K562 (cell line): ENCODE measurements around the gene RBP3. TPM values are rescaled to one million over a fixed set of nuclear protein-coding genes. Genes with fewer than 3 reads are reported as not detected.
A peak's percentile ranks its signal among the peaks of the same experiment; 100 is the strongest.

Source experiments
- ATF6 ChIP-seq: sonication (generic); formaldehyde crosslinking; IDR thresholded peaks from 2 replicates; pipeline ENCODE4 v1.4.0; 2020; ENCODE audit warnings: mild to moderate bottlenecking, missing genetic modification reagents
- CREB3 ChIP-seq: fragments of 450-650 bp; conservative IDR thresholded peaks from 2 replicates; pipeline ENCODE4 v1.6.1; 2016; ENCODE audit warnings: missing genetic modification characterization, low read depth, mild to moderate bottlenecking, missing compliant biosample characterization, moderate library complexity
- JUN ChIP-seq, 2 experiments: sonication (generic) in 1 of 2; formaldehyde crosslinking in 1 of 2; IDR thresholded peaks; 2 replicates each; pipeline versions ENCODE4 v1.6.1 to v1.8.0; 2012 to 2022; ENCODE audit warnings: borderline replicate concordance in 2 of 2, mild to moderate bottlenecking in 2 of 2, improper control_type of control experiment in 1 of 2, low read depth in 1 of 2, low read length in 1 of 2, missing genetic modification reagents in 1 of 2
- NCOA4 ChIP-seq: fragments of 450-650 bp; IDR thresholded peaks from 2 replicates; pipeline ENCODE4 v1.6.1; 2018; ENCODE audit warnings: mild to moderate bottlenecking; ENCODE audit not compliant: partially characterized antibody
- RCOR1 ChIP-seq, 2 experiments: IDR thresholded peaks; 2 replicates each; pipeline ENCODE4 v1.6.1; 2012; ENCODE audit warnings: low read depth in 2 of 2, low read length in 2 of 2, borderline replicate concordance in 1 of 2, improper control_type of control experiment in 1 of 2
- REST ChIP-seq, 2 experiments: fragments of 450-650 bp; formaldehyde crosslinking in 1 of 2; IDR thresholded peaks; 2 replicates each; pipeline versions ENCODE4 v1.4.0 to v1.6.1; 2014 to 2020; ENCODE audit warnings: mild to moderate bottlenecking in 2 of 2, borderline replicate concordance in 1 of 2, low read depth in 1 of 2
- SAFB ChIP-seq: fragments of 200-400 bp; formaldehyde crosslinking; IDR thresholded peaks from 2 replicates; pipeline ENCODE4 v1.6.1; 2017; ENCODE audit warnings: low read depth, low read length, borderline replicate concordance
- SAFB2 ChIP-seq: fragments of 200-400 bp; formaldehyde crosslinking; IDR thresholded peaks from 2 replicates; pipeline ENCODE4 v1.6.1; 2018; ENCODE audit warnings: borderline replicate concordance, low read length, low read depth, moderate library complexity; ENCODE audit not compliant: severe bottlenecking
- SNRNP70 ChIP-seq: fragments of 200-400 bp; formaldehyde crosslinking; optimal IDR thresholded peaks from 2 replicates; pipeline ENCODE3; 2017; ENCODE audit warnings: low read depth, low read length
- SOX6 ChIP-seq: fragments of 450-650 bp; IDR thresholded peaks from 2 replicates; pipeline ENCODE4 v1.6.1; 2014; ENCODE audit warnings: mild to moderate bottlenecking
- ZNF239 ChIP-seq: fragments of 250-450 bp; sonication (Bioruptor Pico); IDR thresholded peaks from 2 replicates; pipeline ENCODE4 v1.4.0; 2020; ENCODE audit warnings: mild to moderate bottlenecking
- polyA plus RNA-seq, 8 experiments: library from polyadenylated mRNA; depleted of rRNA in 4 of 8; stranded (reverse) in 5 of 8; unstranded in 3 of 8; fragments of >200 nt; fragmentation: Nextera tagmentation in 2 of 8; fragmentation: Illumina TruSeq in 1 of 8; extraction: Ambion mirVana in 2 of 8; extraction: Trizol in 1 of 8; gene quantifications; 2 replicates each; pipeline versions ENCODE4 v1.2.1 to v1.2.3, GENCODE V29; 2011 to 2014; ENCODE audit warnings: inconsistent platforms in 1 of 8, missing spikeins in 1 of 8
- total RNA-seq, 7 experiments: library from RNA; depleted of rRNA in 6 of 7; stranded (reverse); fragments of >200 nt in 6 of 7; fragmentation: Illumina TruSeq in 2 of 7; extraction: Trizol in 2 of 7; gene quantifications; 2 replicates each; pipeline versions ENCODE4 v1.2.1 to v1.2.3, GENCODE V29; 2011 to 2021; ENCODE audit warnings: low replicate concordance in 1 of 7
- TF ChIP-seq, protein P1 (sequence below): fragments of 250-450 bp; sonication (Bioruptor Pico); IDR thresholded peaks from 2 replicates; pipeline ENCODE4 v1.8.0; 2021; ENCODE audit warnings: moderate library complexity, mild to moderate bottlenecking, inconsistent platforms
- TF ChIP-seq, protein P2 (sequence below): fragments of 200-800 bp; sonication (Bioruptor generic); IDR thresholded peaks from 2 replicates; pipeline ENCODE4 v1.6.1; 2017; ENCODE audit warnings: missing genetic modification characterization, missing compliant biosample characterization

The RBP3 gene
- total and polyA plus RNA-seq, 9 of the 15 experiments (the other 6 are each of a cell fraction or from before 2014, with no cell fraction given), result not detected

- peak; percentile 76 for TF ChIP-seq REST (IDR thresholded peaks at IDR 0.05; ENCODE audit: borderline replicate concordance)
- no peak for TF ChIP-seq REST (CRISPR knock-in tag; IDR thresholded peaks at IDR 0.05; ENCODE audit: low read depth)
- 0 out of 2 replicates have a peak, but pooled peaks have one; percentile 9 for TF ChIP-seq JUN (IDR thresholded peaks at IDR 0.05; ENCODE audit: borderline replicate concordance, low read depth, low read length)
- no peak for TF ChIP-seq JUN (CRISPR knock-in tag; IDR thresholded peaks at IDR 0.05; ENCODE audit: borderline replicate concordance)
- TF ChIP-seq SNRNP70, result no peak
- TF ChIP-seq SAFB, result no peak
- TF ChIP-seq, protein P1, sequence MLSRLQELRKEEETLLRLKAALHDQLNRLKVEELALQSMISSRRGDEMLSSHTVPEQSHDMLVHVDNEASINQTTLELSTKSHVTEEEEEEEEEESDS (CRISPR knock-in tag), result no peak
- TF ChIP-seq, protein P2, sequence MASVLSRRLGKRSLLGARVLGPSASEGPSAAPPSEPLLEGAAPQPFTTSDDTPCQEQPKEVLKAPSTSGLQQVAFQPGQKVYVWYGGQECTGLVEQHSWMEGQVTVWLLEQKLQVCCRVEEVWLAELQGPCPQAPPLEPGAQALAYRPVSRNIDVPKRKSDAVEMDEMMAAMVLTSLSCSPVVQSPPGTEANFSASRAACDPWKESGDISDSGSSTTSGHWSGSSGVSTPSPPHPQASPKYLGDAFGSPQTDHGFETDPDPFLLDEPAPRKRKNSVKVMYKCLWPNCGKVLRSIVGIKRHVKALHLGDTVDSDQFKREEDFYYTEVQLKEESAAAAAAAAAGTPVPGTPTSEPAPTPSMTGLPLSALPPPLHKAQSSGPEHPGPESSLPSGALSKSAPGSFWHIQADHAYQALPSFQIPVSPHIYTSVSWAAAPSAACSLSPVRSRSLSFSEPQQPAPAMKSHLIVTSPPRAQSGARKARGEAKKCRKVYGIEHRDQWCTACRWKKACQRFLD (CRISPR knock-in tag), result no peak; the same call in 1 of the 2 replicates
- no peak for TF ChIP-seq SAFB2
- no peak for TF ChIP-seq NCOA4
- TF ChIP-seq SOX6, result peak; percentile 82; the same call in 1 of the 2 replicates
- 0 out of 2 replicates have a peak, but pooled peaks have one; percentile 13 for TF ChIP-seq ZNF239 (CRISPR knock-in tag)
- 0 out of 2 replicates have a peak, but pooled peaks have one; percentile 28 for TF ChIP-seq ATF6 (CRISPR knock-in tag)
- peak in 1 of 2 experiments; percentile 79; a peak in 2 of 4 replicates for TF ChIP-seq RCOR1 (IDR thresholded peaks at IDR 0.05; ENCODE audit: borderline replicate concordance in 1 of 2, low read depth in 2 of 2, low read length in 2 of 2)
- 0 out of 2 replicates have a peak, but pooled peaks have one; percentile 52 for TF ChIP-seq CREB3 (tag)
Observed at GRCh38 chr10:47326927-47327330, 21.2 kb upstream of the RBP3 start (continued).
